GM12878 (cell line): ENCODE measurements around the gene NDEL1. TPM values are rescaled to one million over a fixed set of nuclear protein-coding genes. Genes with fewer than 3 reads are reported as not detected.

Experiments
- ATAC-seq: fragments of 200-7000 bp; cut with Tn5 transposase; 3 replicates; pipeline ENCODE4 v1.9.1; 2020; ENCODE audit warnings: mild to moderate bottlenecking, moderate library complexity
- BruUV-seq: library from RNA; stranded (reverse); fragments of 400-500 nt; replicated peaks from 2 replicates; lab custom pipeline; 2021; lab: Mats Ljungman, UMichigan
- CTCF ChIA-PET: fragments of 300-600 bp; sonication (Branson Sonifier 250); formaldehyde crosslinking; extraction: SDS; loops from one replicate; lab custom pipeline; 2021; ENCODE audit warnings: inconsistent platforms; lab: Yijun Ruan, JAX
- POLR2A ChIA-PET: fragments of 350-600 bp; formaldehyde crosslinking; extraction: SDS; loops from one replicate; lab custom pipeline; 2021; ENCODE audit warnings: inconsistent platforms; lab: Charles Lee
- RAD21 ChIA-PET: fragments of 300-600 bp; sonication (Branson Sonifier 250); formaldehyde crosslinking; loops from one replicate; lab custom pipeline; 2023; ENCODE audit warnings: antibody characterized with exemption; ENCODE audit not compliant: unreplicated experiment; lab: Charles Lee
- SMC1A ChIA-PET: fragments of 300-600 bp; sonication (Branson Sonifier 250); formaldehyde crosslinking; loops from one replicate; lab custom pipeline; 2023; ENCODE audit not compliant: unreplicated experiment, uncharacterized antibody; lab: Charles Lee
- DNase-seq: peaks from one replicate; pipeline ENCODE4 v3.0.0-alpha.2; 2011; ENCODE audit warnings: low read depth, low spot score
- FAIRE-seq: peaks from 3 replicates; lab custom pipeline; 2011; peaks lifted over from hg19 to GRCh38; lab: Jason Lieb, UNC
- H2AFZ ChIP-seq: 2 replicates; pipeline ENCODE4 v1.6.0; 2011; ENCODE audit warnings: low read depth, low read length, control low read depth; ENCODE audit not compliant: control insufficient read depth
- H3K27ac ChIP-seq: 2 replicates; pipeline ENCODE4 v1.5.1; 2011; ENCODE audit warnings: control low read depth; ENCODE audit not compliant: control insufficient read depth, insufficient read depth
- H3K27me3 ChIP-seq, 2 experiments: replicated peaks in 1 of 2; 2 replicates each; pipeline versions ENCODE4 v1.6.0 to v1.6.1; 2011; ENCODE audit warnings: low read length in 1 of 2; ENCODE audit not compliant: control insufficient read depth in 2 of 2, insufficient read depth in 2 of 2
- H3K36me3 ChIP-seq, 2 experiments: 2 replicates each; pipeline ENCODE4 v1.5.1; 2011; ENCODE audit warnings: low read length in 1 of 2; ENCODE audit not compliant: control insufficient read depth in 2 of 2, insufficient read depth in 2 of 2
- H3K4me1 ChIP-seq: 2 replicates; pipeline ENCODE4 v1.6.1; 2011; ENCODE audit warnings: mild to moderate bottlenecking, low read length, moderate library complexity, mixed read lengths; ENCODE audit not compliant: control insufficient read depth, insufficient read depth
- H3K4me2 ChIP-seq: 2 replicates; pipeline ENCODE4 v1.6.0; 2011; ENCODE audit warnings: control low read depth; ENCODE audit not compliant: control insufficient read depth, insufficient read depth
- H3K4me3 ChIP-seq: fragments of 200-600 bp; sonication (generic); 2 replicates; pipeline ENCODE4 v1.5.1; 2016
- H3K79me2 ChIP-seq: 2 replicates; pipeline ENCODE4 v1.6.0; 2011; ENCODE audit warnings: low read length; ENCODE audit not compliant: control insufficient read depth, insufficient read depth
- H3K9ac ChIP-seq: 2 replicates; pipeline ENCODE4 v1.8.0; 2011; ENCODE audit warnings: low read length, control low read depth, mixed read lengths; ENCODE audit not compliant: control insufficient read depth, insufficient read depth
- H3K9me3 ChIP-seq: replicated peaks from 3 replicates; pipeline ENCODE4 v1.5.1; 2011; ENCODE audit warnings: mild to moderate bottlenecking, low read length; ENCODE audit not compliant: control insufficient read depth, insufficient read depth
- H4K20me1 ChIP-seq: 2 replicates; pipeline ENCODE4 v1.6.0; 2011; ENCODE audit not compliant: control insufficient read depth, insufficient read depth
- CBX3 ChIP-seq: fragments of 200-600 bp; sonication (generic); IDR thresholded peaks from 2 replicates; pipeline ENCODE4 v1.6.1; 2016; ENCODE audit warnings: low read depth, borderline replicate concordance
- EZH2 ChIP-seq: IDR thresholded peaks from 2 replicates; pipeline ENCODE4 v1.6.1; 2012; ENCODE audit warnings: low read depth, mild to moderate bottlenecking, control low read depth, inconsistent platforms, low read length, borderline replicate concordance; ENCODE audit not compliant: control insufficient read depth
- IRF4 ChIP-seq: IDR thresholded peaks from 2 replicates; pipeline ENCODE4 v1.6.1; 2011; ENCODE audit warnings: low read depth, low read length
- KAT2A ChIP-seq: conservative IDR thresholded peaks from 2 replicates; pipeline ENCODE4 v1.6.1; 2011; ENCODE audit warnings: low read depth, low read length; ENCODE audit not compliant: control insufficient read depth
- KDM1A ChIP-seq: fragments of 200-600 bp; sonication (generic); IDR thresholded peaks from 2 replicates; pipeline ENCODE4 v1.6.1; 2016; ENCODE audit warnings: borderline replicate concordance
- NFYB ChIP-seq: IDR thresholded peaks from 2 replicates; pipeline ENCODE4 v1.6.1; 2011; ENCODE audit warnings: low read depth, mild to moderate bottlenecking, low read length, improper control_type of control experiment, moderate library complexity; ENCODE audit not compliant: insufficient read depth
- PML ChIP-seq: IDR thresholded peaks from 2 replicates; pipeline ENCODE4 v1.6.1; 2012; ENCODE audit warnings: low read length, inconsistent platforms
- POLR2A ChIP-seq: IDR thresholded peaks from 2 replicates; pipeline ENCODE4 v1.6.1; 2011; ENCODE audit warnings: low read depth, mild to moderate bottlenecking, low read length
- SIX5 ChIP-seq: IDR thresholded peaks from 2 replicates; pipeline ENCODE4 v1.6.1; 2011; ENCODE audit warnings: mild to moderate bottlenecking, low read depth, low read length, moderate library complexity; ENCODE audit not compliant: severe bottlenecking
- ZBED1 ChIP-seq: IDR thresholded peaks from 2 replicates; pipeline ENCODE4 v1.6.1; 2016; ENCODE audit warnings: borderline replicate concordance
- WGBS: methylation state at CpG from one replicate; pipeline ENCODE4 v1.1.6; 2016; ENCODE audit warnings: low lambda C conversion rate; ENCODE audit not compliant: insufficient replicate concordance, insufficient coverage; ENCODE audit errors: missing lambda C conversion rate; 5-methylcytosine and 5-hydroxymethylcytosine counted together
- in situ Hi-C: fragments of 300-500 bp; cut with MboI; formaldehyde crosslinking; loops from 9 replicates; pipeline ENCODE4 v1.14.3; 2018; ENCODE audit warnings: mixed read lengths
- intact Hi-C: fragments of 100-400 bp; cut with micrococcal nuclease; formaldehyde crosslinking; loops from one replicate; pipeline ENCODE4 v1.14.2; 2022; ENCODE audit not compliant: unreplicated experiment
- polyA plus RNA-seq, 11 experiments: library from polyadenylated mRNA; depleted of rRNA in 4 of 11; unstranded in 6 of 11; stranded (reverse) in 5 of 11; fragments of >200 nt; fragmentation: Nextera tagmentation in 4 of 11; fragmentation: Illumina TruSeq in 1 of 11; extraction: Ambion mirVana in 4 of 11; extraction: Trizol in 1 of 11; gene quantifications; 1 replicate in 1 of 11; 2 replicates in 10 of 11; pipeline versions ENCODE4 v1.2.1 to v1.2.3, GENCODE V29; 2011 to 2016; ENCODE audit warnings: inconsistent platforms in 2 of 11, missing spikeins in 2 of 11, low read depth in 1 of 11
- total RNA-seq, 4 experiments: library from RNA; depleted of rRNA in 3 of 4; stranded (reverse); fragments of >200 nt in 3 of 4; fragmentation: Illumina TruSeq in 1 of 4; extraction: Trizol in 1 of 4; gene quantifications; 2 replicates each; pipeline versions ENCODE4 v1.2.1 to v1.2.3, GENCODE V29; 2013 to 2021
- TF ChIP-seq, protein P1 (sequence below): IDR thresholded peaks from 2 replicates; pipeline ENCODE4 v1.6.1; 2011; ENCODE audit warnings: low read depth, low read length, improper control_type of control experiment, borderline replicate concordance
- TF ChIP-seq, protein P2 (sequence below): IDR thresholded peaks from 2 replicates; pipeline ENCODE4 v1.6.1; 2011; ENCODE audit warnings: mild to moderate bottlenecking, low read depth, low read length, moderate library complexity; ENCODE audit not compliant: insufficient replicate concordance
- TF ChIP-seq, protein P3 (sequence below): IDR thresholded peaks from 2 replicates; pipeline ENCODE4 v1.6.1; 2012; ENCODE audit warnings: improper control_type of control experiment, low read depth, low read length; ENCODE audit not compliant: insufficient replicate concordance

Gene NDEL1
- total and polyA plus RNA-seq, 10 of the 15 experiments (the other 5 are each of a cell fraction or from before 2014, with no cell fraction given), result 0.72 to 41.5 (median 29.9) TPM

- intact Hi-C loops, result no loop called here
- peaks cover 11 to 12% of the 10 kb centered on the region in 2 experiments; a peak in 3 of 4 replicates for H3K36me3 ChIP-seq
- no TSS peak for BruUV-seq
- TF ChIP-seq, protein P1, sequence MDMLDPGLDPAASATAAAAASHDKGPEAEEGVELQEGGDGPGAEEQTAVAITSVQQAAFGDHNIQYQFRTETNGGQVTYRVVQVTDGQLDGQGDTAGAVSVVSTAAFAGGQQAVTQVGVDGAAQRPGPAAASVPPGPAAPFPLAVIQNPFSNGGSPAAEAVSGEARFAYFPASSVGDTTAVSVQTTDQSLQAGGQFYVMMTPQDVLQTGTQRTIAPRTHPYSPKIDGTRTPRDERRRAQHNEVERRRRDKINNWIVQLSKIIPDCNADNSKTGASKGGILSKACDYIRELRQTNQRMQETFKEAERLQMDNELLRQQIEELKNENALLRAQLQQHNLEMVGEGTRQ, result no peak
- TF ChIP-seq NFYB (no peak), KAT2A (no peak), IRF4 (no peak), PML (no peak), ZBED1 (no peak), SIX5 (no peak), EZH2 (no peak), CBX3 (no peak), POLR2A (no peak), KDM1A (no peak)
- TF ChIP-seq, protein P2, sequence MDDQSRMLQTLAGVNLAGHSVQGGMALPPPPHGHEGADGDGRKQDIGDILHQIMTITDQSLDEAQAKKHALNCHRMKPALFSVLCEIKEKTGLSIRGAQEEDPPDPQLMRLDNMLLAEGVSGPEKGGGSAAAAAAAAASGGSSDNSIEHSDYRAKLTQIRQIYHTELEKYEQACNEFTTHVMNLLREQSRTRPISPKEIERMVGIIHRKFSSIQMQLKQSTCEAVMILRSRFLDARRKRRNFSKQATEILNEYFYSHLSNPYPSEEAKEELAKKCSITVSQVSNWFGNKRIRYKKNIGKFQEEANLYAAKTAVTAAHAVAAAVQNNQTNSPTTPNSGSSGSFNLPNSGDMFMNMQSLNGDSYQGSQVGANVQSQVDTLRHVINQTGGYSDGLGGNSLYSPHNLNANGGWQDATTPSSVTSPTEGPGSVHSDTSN, result no peak
- TF ChIP-seq, protein P3, sequence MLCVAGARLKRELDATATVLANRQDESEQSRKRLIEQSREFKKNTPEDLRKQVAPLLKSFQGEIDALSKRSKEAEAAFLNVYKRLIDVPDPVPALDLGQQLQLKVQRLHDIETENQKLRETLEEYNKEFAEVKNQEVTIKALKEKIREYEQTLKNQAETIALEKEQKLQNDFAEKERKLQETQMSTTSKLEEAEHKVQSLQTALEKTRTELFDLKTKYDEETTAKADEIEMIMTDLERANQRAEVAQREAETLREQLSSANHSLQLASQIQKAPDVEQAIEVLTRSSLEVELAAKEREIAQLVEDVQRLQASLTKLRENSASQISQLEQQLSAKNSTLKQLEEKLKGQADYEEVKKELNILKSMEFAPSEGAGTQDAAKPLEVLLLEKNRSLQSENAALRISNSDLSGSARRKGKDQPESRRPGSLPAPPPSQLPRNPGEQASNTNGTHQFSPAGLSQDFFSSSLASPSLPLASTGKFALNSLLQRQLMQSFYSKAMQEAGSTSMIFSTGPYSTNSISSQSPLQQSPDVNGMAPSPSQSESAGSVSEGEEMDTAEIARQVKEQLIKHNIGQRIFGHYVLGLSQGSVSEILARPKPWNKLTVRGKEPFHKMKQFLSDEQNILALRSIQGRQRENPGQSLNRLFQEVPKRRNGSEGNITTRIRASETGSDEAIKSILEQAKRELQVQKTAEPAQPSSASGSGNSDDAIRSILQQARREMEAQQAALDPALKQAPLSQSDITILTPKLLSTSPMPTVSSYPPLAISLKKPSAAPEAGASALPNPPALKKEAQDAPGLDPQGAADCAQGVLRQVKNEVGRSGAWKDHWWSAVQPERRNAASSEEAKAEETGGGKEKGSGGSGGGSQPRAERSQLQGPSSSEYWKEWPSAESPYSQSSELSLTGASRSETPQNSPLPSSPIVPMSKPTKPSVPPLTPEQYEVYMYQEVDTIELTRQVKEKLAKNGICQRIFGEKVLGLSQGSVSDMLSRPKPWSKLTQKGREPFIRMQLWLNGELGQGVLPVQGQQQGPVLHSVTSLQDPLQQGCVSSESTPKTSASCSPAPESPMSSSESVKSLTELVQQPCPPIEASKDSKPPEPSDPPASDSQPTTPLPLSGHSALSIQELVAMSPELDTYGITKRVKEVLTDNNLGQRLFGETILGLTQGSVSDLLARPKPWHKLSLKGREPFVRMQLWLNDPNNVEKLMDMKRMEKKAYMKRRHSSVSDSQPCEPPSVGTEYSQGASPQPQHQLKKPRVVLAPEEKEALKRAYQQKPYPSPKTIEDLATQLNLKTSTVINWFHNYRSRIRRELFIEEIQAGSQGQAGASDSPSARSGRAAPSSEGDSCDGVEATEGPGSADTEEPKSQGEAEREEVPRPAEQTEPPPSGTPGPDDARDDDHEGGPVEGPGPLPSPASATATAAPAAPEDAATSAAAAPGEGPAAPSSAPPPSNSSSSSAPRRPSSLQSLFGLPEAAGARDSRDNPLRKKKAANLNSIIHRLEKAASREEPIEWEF, result no peak
- H3K9ac ChIP-seq, result no peak overlapping the region
- H3K79me2 ChIP-seq, result no peaks in the 10 kb centered on the region
- H3K9me3 ChIP-seq, result no peaks in the 10 kb centered on the region; the same call in 2 of the 3 replicates
- in situ Hi-C loops, result no loop called here
- CTCF ChIA-PET, result interaction anchor here (1.1 kb wide), 1 partner anchor 9 kb away, joined by 3 read pairs; no protein-coding TSS in a partner anchor
- no peak for FAIRE-seq
- H3K4me3 ChIP-seq, result no peak overlapping the region
- H3K27me3 ChIP-seq, result no peaks in the 10 kb centered on the region
- RAD21 ChIA-PET, result no interaction called here
- H2AFZ ChIP-seq, result no peak overlapping the region
- H3K27ac ChIP-seq, result no peak overlapping the region
- no peak for DNase-seq
- H4K20me1 ChIP-seq, result no peaks in the 10 kb centered on the region; the same call in 1 of the 2 replicates
- H3K4me1 ChIP-seq, result no peaks in the 10 kb centered on the region
- 91% methylated on average over 8 of the region's 8 CpGs for WGBS
- no peak overlapping the region for H3K4me2 ChIP-seq
- ATAC-seq, result no peak
- POLR2A ChIA-PET, result interaction anchor here (1.0 kb wide), 1 partner anchor 11 kb away, joined by 3 read pairs; no protein-coding TSS in a partner anchor
- SMC1A ChIA-PET, result no interaction called here
Measured at GRCh38 chr17:8477171-8477570, 41.5 kb downstream of the NDEL1 start.
